HepG2 (cell line): ENCODE measurements around the gene FARSB. TPM values are rescaled to one million over a fixed set of nuclear protein-coding genes. Genes with fewer than 3 reads are reported as not detected.

Experiments
- ADNP ChIP-seq: sonication (generic); formaldehyde crosslinking; IDR thresholded peaks from 2 replicates; pipeline ENCODE4 v1.4.0; 2020; ENCODE audit warnings: missing genetic modification reagents
- AFF4 ChIP-seq: sonication (generic); formaldehyde crosslinking; IDR thresholded peaks from 2 replicates; pipeline ENCODE4 v1.4.0; 2020; ENCODE audit warnings: missing genetic modification reagents
- DZIP1 ChIP-seq: sonication (generic); formaldehyde crosslinking; IDR thresholded peaks from 2 replicates; pipeline ENCODE4 v1.5.0; 2020; ENCODE audit warnings: mild to moderate bottlenecking, missing genetic modification reagents
- HES4 ChIP-seq: sonication (generic); formaldehyde crosslinking; IDR thresholded peaks from 2 replicates; pipeline ENCODE4 v1.9.0; 2021; ENCODE audit warnings: mild to moderate bottlenecking, missing genetic modification reagents, borderline replicate concordance
- IKZF5 ChIP-seq: IDR thresholded peaks from 2 replicates; pipeline ENCODE4 v1.6.1; 2018; ENCODE audit warnings: missing genetic modification reagents, mild to moderate bottlenecking, missing compliant biosample characterization
- MEF2D ChIP-seq: sonication (generic); formaldehyde crosslinking; IDR thresholded peaks from 2 replicates; pipeline ENCODE4 v1.5.1; 2020; ENCODE audit warnings: mild to moderate bottlenecking, missing genetic modification reagents
- NPAS2 ChIP-seq: sonication (generic); formaldehyde crosslinking; IDR thresholded peaks from 2 replicates; pipeline ENCODE4 v1.8.0; 2022; ENCODE audit warnings: mild to moderate bottlenecking, missing genetic modification reagents, borderline replicate concordance
- PCBP1 ChIP-seq: fragments of 200-400 bp; formaldehyde crosslinking; IDR thresholded peaks from 2 replicates; pipeline ENCODE4 v1.6.1; 2017; ENCODE audit warnings: mild to moderate bottlenecking, low read depth, low read length, borderline replicate concordance
- POGK ChIP-seq: sonication (generic); formaldehyde crosslinking; conservative IDR thresholded peaks from 2 replicates; pipeline ENCODE4 v1.8.0; 2022; ENCODE audit warnings: mild to moderate bottlenecking, moderate library complexity, missing genetic modification reagents
- PRPF4 ChIP-seq: fragments of 200-400 bp; formaldehyde crosslinking; IDR thresholded peaks from 2 replicates; pipeline ENCODE4 v1.6.1; 2016; ENCODE audit warnings: low read length, low read depth; ENCODE audit not compliant: poor library complexity, severe bottlenecking
- SRSF9 ChIP-seq: fragments of 200-400 bp; formaldehyde crosslinking; IDR thresholded peaks from 2 replicates; pipeline ENCODE4 v1.6.1; 2018; ENCODE audit warnings: borderline replicate concordance, mild to moderate bottlenecking, low read depth, low read length; ENCODE audit not compliant: insufficient read depth, poor library complexity, severe bottlenecking
- SUZ12 ChIP-seq: fragments of 150-350 bp; IDR thresholded peaks from 2 replicates; pipeline ENCODE4 v1.6.1; 2014; ENCODE audit warnings: low read depth, low read length
- TOE1 ChIP-seq: sonication (generic); formaldehyde crosslinking; IDR thresholded peaks from 2 replicates; pipeline ENCODE4 v1.4.0; 2020; ENCODE audit warnings: mild to moderate bottlenecking, missing genetic modification reagents
- YEATS4 ChIP-seq: sonication (generic); formaldehyde crosslinking; IDR thresholded peaks from 2 replicates; pipeline ENCODE4 v1.4.0; 2020; ENCODE audit warnings: missing genetic modification reagents, borderline replicate concordance
- ZC3H13 ChIP-seq: sonication (generic); formaldehyde crosslinking; IDR thresholded peaks from 2 replicates; pipeline ENCODE4 v1.8.1; 2023; ENCODE audit warnings: mild to moderate bottlenecking, missing genetic modification reagents, moderate library complexity
- ZNF382 ChIP-seq: sonication (generic); formaldehyde crosslinking; IDR thresholded peaks from 2 replicates; pipeline ENCODE4 v1.5.0; 2020; ENCODE audit warnings: missing genetic modification reagents, mild to moderate bottlenecking, borderline replicate concordance
- ZNF552 ChIP-seq: sonication (generic); formaldehyde crosslinking; IDR thresholded peaks from 2 replicates; pipeline ENCODE4 v1.9.0; 2022; ENCODE audit warnings: missing genetic modification reagents, mild to moderate bottlenecking, borderline replicate concordance
- polyA plus RNA-seq, 8 experiments: library from polyadenylated mRNA; depleted of rRNA in 3 of 8; stranded (reverse) in 7 of 8; unstranded in 1 of 8; fragments of >200 nt; fragmentation: Illumina TruSeq in 4 of 8; extraction: Trizol in 4 of 8; gene quantifications; 2 replicates each; pipeline versions ENCODE4 v1.2.1 to v1.2.3, GENCODE V29; 2011 to 2016; ENCODE audit warnings: low read depth in 4 of 8, missing spikeins in 1 of 8, mixed read lengths in 1 of 8; ENCODE audit not compliant: insufficient read depth in 1 of 8
- total RNA-seq, 5 experiments: library from RNA; depleted of rRNA; stranded (reverse); fragments of >200 nt; fragmentation: Illumina TruSeq; extraction: Trizol; gene quantifications; 2 replicates each; pipeline ENCODE4 v1.2.3, GENCODE V29; 2016; ENCODE audit warnings: low read depth in 1 of 5

The FARSB gene
- total and polyA plus RNA-seq, 2 of the 13 experiments (the other 11 are each of a cell fraction or from before 2014, with no cell fraction given) = 23.3 to 45.9 TPM

- TF ChIP-seq IKZF5 (no peak), YEATS4 (CRISPR knock-in tag) (peak; percentile 53; the same call in 1 of the 2 replicates), DZIP1 (no peak), AFF4 (CRISPR knock-in tag) (no peak), PRPF4 (no peak), SUZ12 (no peak), MEF2D (0 out of 2 replicates have a peak, but pooled peaks have one; percentile 36), POGK (CRISPR knock-in tag) (no peak), PCBP1 (no peak), ZNF552 (CRISPR knock-in tag) (no peak), ZC3H13 (CRISPR knock-in tag) (no peak), NPAS2 (CRISPR knock-in tag) (no peak), SRSF9 (no peak), HES4 (CRISPR knock-in tag) (no peak), TOE1 (CRISPR knock-in tag) (no peak), ADNP (CRISPR knock-in tag) (no peak; the same call in 1 of the 2 replicates), ZNF382 (CRISPR knock-in tag) (no peak)
These were observed 14.5 kb upstream of the FARSB start (continued) for GRCh38 chr2:222670191-222671038.
